HEK293T (cell line): ENCODE results near the gene BMP6.

Source experiments
- ARNT ChIP-seq: fragments of 450-650 bp; IDR thresholded peaks from 2 replicates; pipeline ENCODE4 v1.6.1; 2017; ENCODE audit warnings: mild to moderate bottlenecking
- BHLHE40 ChIP-seq: fragments of 450-650 bp; IDR thresholded peaks from 2 replicates; pipeline ENCODE4 v1.6.1; 2016; ENCODE audit warnings: mild to moderate bottlenecking, moderate library complexity, borderline replicate concordance
- CTBP1 ChIP-seq: fragments of 450-650 bp; IDR thresholded peaks from 2 replicates; pipeline ENCODE4 v1.6.1; 2016; ENCODE audit warnings: borderline replicate concordance
- FOXA1 ChIP-seq: fragments of 450-650 bp; IDR thresholded peaks from 2 replicates; pipeline ENCODE4 v1.6.1; 2016; ENCODE audit warnings: mild to moderate bottlenecking
- FOXK2 ChIP-seq: fragments of 450-650 bp; IDR thresholded peaks from 2 replicates; pipeline ENCODE4 v1.6.1; 2016; ENCODE audit warnings: mild to moderate bottlenecking
- FOXM1 ChIP-seq: fragments of 450-650 bp; IDR thresholded peaks from 2 replicates; pipeline ENCODE4 v1.6.1; 2017; ENCODE audit warnings: mild to moderate bottlenecking, borderline replicate concordance
- L3MBTL2 ChIP-seq: fragments of 450-650 bp; conservative IDR thresholded peaks from 2 replicates; pipeline ENCODE4 v1.6.1; 2016; ENCODE audit warnings: mild to moderate bottlenecking
- LEF1 ChIP-seq: fragments of 450-650 bp; IDR thresholded peaks from 2 replicates; pipeline ENCODE4 v1.6.1; 2017; ENCODE audit warnings: mild to moderate bottlenecking, borderline replicate concordance
- NFRKB ChIP-seq: fragments of 450-650 bp; IDR thresholded peaks from 2 replicates; pipeline ENCODE4 v1.6.1; 2016; ENCODE audit warnings: mild to moderate bottlenecking, moderate library complexity
- SP1 ChIP-seq: fragments of 450-650 bp; IDR thresholded peaks from 2 replicates; pipeline ENCODE4 v1.6.1; 2017
- SUZ12 ChIP-seq: fragments of 450-650 bp; IDR thresholded peaks from 2 replicates; pipeline ENCODE4 v1.6.1; 2016; ENCODE audit warnings: mild to moderate bottlenecking
- TARDBP ChIP-seq: fragments of 450-650 bp; IDR thresholded peaks from 2 replicates; pipeline ENCODE4 v1.6.1; 2016
- ZNF384 ChIP-seq: fragments of 450-650 bp; IDR thresholded peaks from 2 replicates; pipeline ENCODE4 v1.6.1; 2016
- TF ChIP-seq, protein P1 (sequence below): fragments of 450-650 bp; IDR thresholded peaks from 2 replicates; pipeline ENCODE4 v1.6.1; 2016

DNA sequence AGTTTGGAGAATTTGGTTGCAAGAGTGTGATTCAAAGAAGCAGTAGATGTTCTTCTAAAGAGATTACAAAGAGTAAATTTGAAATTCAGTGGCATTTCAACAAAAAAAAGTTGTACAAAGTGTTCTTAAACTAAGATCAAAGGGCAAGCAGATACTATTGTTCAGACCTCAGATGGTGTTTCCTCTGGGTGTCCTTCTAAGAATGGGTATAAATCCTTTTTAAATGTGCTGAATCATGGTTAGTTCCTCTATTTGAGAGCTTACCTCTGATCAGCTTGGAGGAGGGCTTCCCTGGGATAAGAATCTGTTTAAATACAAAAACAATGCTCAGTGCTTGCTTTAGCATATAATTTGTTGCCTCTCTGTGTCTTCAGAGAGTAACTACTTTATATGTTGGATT lies 6.3 kb downstream of the BMP6 start:
- no peak for TF ChIP-seq TARDBP
- no peak for TF ChIP-seq SUZ12
- TF ChIP-seq ZNF384, result no peak
- no peak for TF ChIP-seq CTBP1
- no peak for TF ChIP-seq FOXM1
- TF ChIP-seq L3MBTL2, result no peak
- no peak for TF ChIP-seq SP1
- no peak for TF ChIP-seq ARNT
- no peak for TF ChIP-seq BHLHE40
- TF ChIP-seq, protein P1, sequence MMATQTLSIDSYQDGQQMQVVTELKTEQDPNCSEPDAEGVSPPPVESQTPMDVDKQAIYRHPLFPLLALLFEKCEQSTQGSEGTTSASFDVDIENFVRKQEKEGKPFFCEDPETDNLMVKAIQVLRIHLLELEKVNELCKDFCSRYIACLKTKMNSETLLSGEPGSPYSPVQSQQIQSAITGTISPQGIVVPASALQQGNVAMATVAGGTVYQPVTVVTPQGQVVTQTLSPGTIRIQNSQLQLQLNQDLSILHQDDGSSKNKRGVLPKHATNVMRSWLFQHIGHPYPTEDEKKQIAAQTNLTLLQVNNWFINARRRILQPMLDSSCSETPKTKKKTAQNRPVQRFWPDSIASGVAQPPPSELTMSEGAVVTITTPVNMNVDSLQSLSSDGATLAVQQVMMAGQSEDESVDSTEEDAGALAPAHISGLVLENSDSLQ, result no peak
- no peak for TF ChIP-seq NFRKB
- no peak for TF ChIP-seq FOXA1
- TF ChIP-seq FOXK2, result no peak
- no peak for TF ChIP-seq LEF1
